ENCODE measurements around the gene ZNF624.

DNA sequence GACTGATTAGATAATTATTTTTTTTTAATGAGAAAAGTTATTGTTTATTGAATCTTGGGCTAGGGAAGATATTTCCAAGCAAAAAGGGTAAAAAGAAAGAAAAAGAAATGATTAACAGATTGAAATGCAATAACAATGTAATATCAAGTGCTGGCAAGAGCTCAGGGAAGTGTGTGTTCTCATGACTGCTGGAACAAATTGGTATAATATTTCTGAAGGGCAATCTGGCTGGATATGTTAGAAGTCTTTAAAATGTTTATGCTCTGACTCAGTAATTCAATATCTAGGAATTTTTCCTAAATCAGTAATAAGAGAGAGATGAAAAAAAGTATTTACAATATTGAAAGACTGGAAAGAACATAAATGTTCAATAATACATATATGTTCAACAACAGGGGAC, 7.6 kb upstream of the ZNF624 start:
- TF ChIP-seq, protein P1, sequence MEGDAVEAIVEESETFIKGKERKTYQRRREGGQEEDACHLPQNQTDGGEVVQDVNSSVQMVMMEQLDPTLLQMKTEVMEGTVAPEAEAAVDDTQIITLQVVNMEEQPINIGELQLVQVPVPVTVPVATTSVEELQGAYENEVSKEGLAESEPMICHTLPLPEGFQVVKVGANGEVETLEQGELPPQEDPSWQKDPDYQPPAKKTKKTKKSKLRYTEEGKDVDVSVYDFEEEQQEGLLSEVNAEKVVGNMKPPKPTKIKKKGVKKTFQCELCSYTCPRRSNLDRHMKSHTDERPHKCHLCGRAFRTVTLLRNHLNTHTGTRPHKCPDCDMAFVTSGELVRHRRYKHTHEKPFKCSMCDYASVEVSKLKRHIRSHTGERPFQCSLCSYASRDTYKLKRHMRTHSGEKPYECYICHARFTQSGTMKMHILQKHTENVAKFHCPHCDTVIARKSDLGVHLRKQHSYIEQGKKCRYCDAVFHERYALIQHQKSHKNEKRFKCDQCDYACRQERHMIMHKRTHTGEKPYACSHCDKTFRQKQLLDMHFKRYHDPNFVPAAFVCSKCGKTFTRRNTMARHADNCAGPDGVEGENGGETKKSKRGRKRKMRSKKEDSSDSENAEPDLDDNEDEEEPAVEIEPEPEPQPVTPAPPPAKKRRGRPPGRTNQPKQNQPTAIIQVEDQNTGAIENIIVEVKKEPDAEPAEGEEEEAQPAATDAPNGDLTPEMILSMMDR (IDR thresholded peaks at IDR 0.05), result no peak
- TF ChIP-seq POLR2A (IDR thresholded peaks at IDR 0.05), result no peak

All from heart left ventricle (tissue), 13 donors.